HT1080 (cell line): Measurements from ENCODE around the gene CDK14. TPM values are rescaled to one million over a fixed set of nuclear protein-coding genes. Genes with fewer than 3 reads are reported as not detected.

Source experiments
- DNase-seq: peaks from one replicate; pipeline ENCODE4 v3.0.0-alpha.2; 2015; ENCODE audit warnings: low read depth
- total RNA-seq: library from RNA; depleted of rRNA; stranded (reverse); fragments of >200 nt; shearing (Covaris generic); gene quantifications from 2 replicates; pipeline ENCODE4 v1.2.3, GENCODE V29; 2014; rRNA removed

Gene CDK14
- total RNA-seq, 1 experiment from 2014 or later: 8.1 TPM

GRCh38 chr7:91243591-91244301 is 647.6 kb downstream of the CDK14 start:
- no peak for DNase-seq

GRCh38 chr7:91247500-91247899 is 651.4 kb downstream of the CDK14 start:
- DNase-seq: no peak

GRCh38 chr7:91248996-91249395 is 652.9 kb downstream of the CDK14 start:
- no peak for DNase-seq

- peak; percentile 76 for DNase-seq
Measured at GRCh38 chr7:91249506-91250233, 653.5 kb downstream of the CDK14 start.

GRCh38 chr7:91250706-91251105 is 654.6 kb downstream of the CDK14 start:
- DNase-seq: no peak

- no peak for DNase-seq
Measured at GRCh38 chr7:91251877-91252276, 655.8 kb downstream of the CDK14 start.

Other genes starting within 250 kb of the CDK14 start
- gene GTPBP10, start 249.6 kb upstream of the CDK14 start, total RNA-seq: 15.1 and 15.5 TPM in 2 replicates
- gene CLDN12, start 192.9 kb upstream of the CDK14 start, total RNA-seq: 27.5 and 43.9 TPM in 2 replicates
- gene PTTG1IP2, start 126.7 kb upstream of the CDK14 start, total RNA-seq: not detected in 2 replicates